Upper lobe of left lung (tissue), 4 donors: ENCODE results near the gene DHX9.

Source experiments
- POLR2A ChIP-seq, 4 donors: fragments of 450-650 bp; IDR thresholded peaks; one replicate each; pipeline ENCODE4 v1.5.1; 2016 to 2017; ENCODE audit warnings: antibody characterized with exemption in 4 of 4, mild to moderate bottlenecking in 2 of 4
- TF ChIP-seq, protein P1 (sequence below), 6 experiments: fragments of 450-650 bp in 4 of 6; fragments of 200-600 bp in 2 of 6; sonication (generic) in 2 of 6; IDR thresholded peaks; one replicate each; pipeline ENCODE4 v1.5.1; 2016 to 2019; ENCODE audit warnings: antibody characterized with exemption in 6 of 6

DNA sequence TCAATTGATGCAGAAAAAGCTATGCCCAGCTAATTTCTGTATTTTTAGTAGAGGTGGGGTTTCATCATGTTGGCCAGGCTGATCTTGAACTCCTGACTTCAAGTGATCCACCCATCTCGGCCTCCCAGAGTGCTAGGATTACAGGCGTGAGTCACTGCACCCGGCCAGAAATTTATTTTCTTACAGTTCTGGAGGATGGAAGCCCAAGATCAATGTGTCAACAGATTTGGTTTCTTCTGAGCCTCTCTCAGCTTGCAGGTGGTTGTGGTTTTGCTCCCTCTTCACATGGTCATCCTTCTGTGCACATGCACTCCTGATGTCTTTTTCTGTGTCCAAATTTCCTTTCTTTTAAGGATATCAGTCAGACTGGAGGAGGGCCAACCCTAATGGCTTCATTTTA, 78.2 kb downstream of the DHX9 start:
- no peak for TF ChIP-seq POLR2A (IDR thresholded peaks at IDR 0.05)
- TF ChIP-seq, protein P1, sequence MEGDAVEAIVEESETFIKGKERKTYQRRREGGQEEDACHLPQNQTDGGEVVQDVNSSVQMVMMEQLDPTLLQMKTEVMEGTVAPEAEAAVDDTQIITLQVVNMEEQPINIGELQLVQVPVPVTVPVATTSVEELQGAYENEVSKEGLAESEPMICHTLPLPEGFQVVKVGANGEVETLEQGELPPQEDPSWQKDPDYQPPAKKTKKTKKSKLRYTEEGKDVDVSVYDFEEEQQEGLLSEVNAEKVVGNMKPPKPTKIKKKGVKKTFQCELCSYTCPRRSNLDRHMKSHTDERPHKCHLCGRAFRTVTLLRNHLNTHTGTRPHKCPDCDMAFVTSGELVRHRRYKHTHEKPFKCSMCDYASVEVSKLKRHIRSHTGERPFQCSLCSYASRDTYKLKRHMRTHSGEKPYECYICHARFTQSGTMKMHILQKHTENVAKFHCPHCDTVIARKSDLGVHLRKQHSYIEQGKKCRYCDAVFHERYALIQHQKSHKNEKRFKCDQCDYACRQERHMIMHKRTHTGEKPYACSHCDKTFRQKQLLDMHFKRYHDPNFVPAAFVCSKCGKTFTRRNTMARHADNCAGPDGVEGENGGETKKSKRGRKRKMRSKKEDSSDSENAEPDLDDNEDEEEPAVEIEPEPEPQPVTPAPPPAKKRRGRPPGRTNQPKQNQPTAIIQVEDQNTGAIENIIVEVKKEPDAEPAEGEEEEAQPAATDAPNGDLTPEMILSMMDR (IDR thresholded peaks at IDR 0.05): no peak
